Mesenchymal stem cell (in vitro differentiated cells and primary cell): ENCODE data around the gene PRKG1.

Experiments
- DNase-seq: peaks from one replicate; pipeline ENCODE4 v3.0.0-alpha.2; 2013
- H2AFZ ChIP-seq: one replicate; pipeline ENCODE4 v1.6.1; 2013; ENCODE audit warnings: low read depth, mild to moderate bottlenecking, control low read depth, inconsistent platforms, low read length, moderate library complexity
- H2AK5ac ChIP-seq: 2 replicates; pipeline ENCODE4 v1.6.1; 2013; ENCODE audit warnings: low read length, moderate library complexity, mild to moderate bottlenecking, inconsistent platforms; ENCODE audit not compliant: severe bottlenecking
- H2BK120ac ChIP-seq: one replicate; pipeline ENCODE4 v1.6.1; 2013; ENCODE audit warnings: low read depth, mild to moderate bottlenecking, inconsistent platforms, low read length, moderate library complexity
- H2BK12ac ChIP-seq, 2 experiments: one replicate each; pipeline ENCODE4 v1.6.1; 2013; ENCODE audit warnings: inconsistent platforms in 2 of 2, low read length in 2 of 2, mild to moderate bottlenecking in 2 of 2, moderate library complexity in 2 of 2, control low read depth in 1 of 2
- H2BK15ac ChIP-seq: one replicate; pipeline ENCODE4 v1.6.1; 2013; ENCODE audit warnings: mild to moderate bottlenecking, low read depth, inconsistent platforms; ENCODE audit not compliant: poor library complexity, severe bottlenecking
- H2BK5ac ChIP-seq: 2 replicates; pipeline ENCODE4 v1.6.1; 2013; ENCODE audit warnings: low read depth, mild to moderate bottlenecking, low read length, control low read depth, inconsistent platforms; ENCODE audit not compliant: poor library complexity, severe bottlenecking
- H3K14ac ChIP-seq, 2 experiments: one replicate each; pipeline ENCODE4 v1.6.1; 2013; ENCODE audit warnings: inconsistent platforms in 2 of 2, low read length in 2 of 2, control low read depth in 1 of 2, mild to moderate bottlenecking in 1 of 2, moderate library complexity in 1 of 2
- H3K18ac ChIP-seq, 2 experiments: one replicate each; pipeline ENCODE4 v1.6.1; 2013; ENCODE audit warnings: inconsistent platforms in 2 of 2, low read length in 2 of 2, control low read depth in 1 of 2, low read depth in 1 of 2, mild to moderate bottlenecking in 1 of 2
- H3K23ac ChIP-seq, 2 experiments: one replicate each; pipeline ENCODE4 v1.6.1; 2013; ENCODE audit warnings: inconsistent platforms in 2 of 2, low read length in 2 of 2, mild to moderate bottlenecking in 2 of 2, moderate library complexity in 2 of 2, control low read depth in 1 of 2
- H3K27ac ChIP-seq: 2 replicates; pipeline ENCODE4 v1.5.1; 2013; ENCODE audit warnings: mild to moderate bottlenecking, moderate library complexity, low read length, control low read depth, inconsistent platforms; ENCODE audit not compliant: poor library complexity, severe bottlenecking
- H3K27me3 ChIP-seq, 2 experiments: 2 replicates each; pipeline versions ENCODE4 v1.6.1 to v1.7.0; 2013; ENCODE audit warnings: low read length in 2 of 2, mild to moderate bottlenecking in 2 of 2, moderate library complexity in 2 of 2, control low read depth in 1 of 2, inconsistent platforms in 1 of 2; ENCODE audit not compliant: control insufficient read depth in 1 of 2, insufficient read depth in 1 of 2
- H3K36me3 ChIP-seq, 2 experiments: 2 replicates each; pipeline versions ENCODE4 v1.6.1 to v1.7.0; 2013; ENCODE audit warnings: low read length in 2 of 2, control low read depth in 1 of 2, inconsistent platforms in 1 of 2, low read depth in 1 of 2, mild to moderate bottlenecking in 1 of 2; ENCODE audit not compliant: insufficient read depth in 2 of 2, control insufficient read depth in 1 of 2
- H3K4ac ChIP-seq, 2 experiments: one replicate each; pipeline ENCODE4 v1.6.1; 2013; ENCODE audit warnings: inconsistent platforms in 2 of 2, low read length in 2 of 2, mild to moderate bottlenecking in 2 of 2, moderate library complexity in 2 of 2, control low read depth in 1 of 2, low read depth in 1 of 2
- H3K4me1 ChIP-seq: 2 replicates; pipeline ENCODE4 v1.6.1; 2013; ENCODE audit warnings: low read depth, low read length, control low read depth; ENCODE audit not compliant: control insufficient read depth, insufficient read depth
- H3K4me2 ChIP-seq: 2 replicates; pipeline ENCODE4 v1.6.1; 2013; ENCODE audit warnings: low read length, mild to moderate bottlenecking, inconsistent platforms; ENCODE audit not compliant: poor library complexity, severe bottlenecking
- H3K4me3 ChIP-seq, 2 experiments: 2 replicates each; pipeline versions ENCODE4 v1.5.1 to v1.7.0; 2013; ENCODE audit warnings: low read length in 2 of 2, mild to moderate bottlenecking in 2 of 2, control low read depth in 1 of 2, low read depth in 1 of 2; ENCODE audit not compliant: insufficient read depth in 1 of 2
- H3K79me1 ChIP-seq: replicated peaks from 2 replicates; pipeline ENCODE4 v1.6.1; 2013; ENCODE audit warnings: mild to moderate bottlenecking, control low read depth, low read length, inconsistent platforms; ENCODE audit not compliant: poor library complexity, severe bottlenecking
- H3K9ac ChIP-seq: 2 replicates; pipeline ENCODE4 v1.7.0; 2013; ENCODE audit warnings: mild to moderate bottlenecking, low read length, moderate library complexity
- H3K9me3 ChIP-seq: 2 replicates; pipeline ENCODE4 v1.7.0; 2013; ENCODE audit warnings: mild to moderate bottlenecking, low read length; ENCODE audit not compliant: control insufficient read depth
- H4K8ac ChIP-seq: one replicate; pipeline ENCODE4 v1.6.1; 2013; ENCODE audit warnings: inconsistent platforms, mild to moderate bottlenecking, low read length, moderate library complexity
- H4K91ac ChIP-seq: one replicate; pipeline ENCODE4 v1.6.1; 2013; ENCODE audit warnings: mild to moderate bottlenecking, low read length, inconsistent platforms
- WGBS: methylation state at CpG from one replicate; pipeline ENCODE4 v1.1.7; 2013; ENCODE audit warnings: mixed read lengths; 5-methylcytosine and 5-hydroxymethylcytosine counted together

PRKG1 gene

GRCh38 chr10:51789118-51789517, 714.8 kb downstream of the PRKG1 start:
- Histone ChIP-seq H3K27me3 (no peaks in the 10 kb centered on the region), H2AK5ac (no peak overlapping the region), H3K36me3 (no peaks in the 10 kb centered on the region), H3K4me2 (no peak overlapping the region), H3K79me1 (no peaks in the 10 kb centered on the region), H2BK15ac (no peak overlapping the region), H3K18ac (no peak overlapping the region), H3K4me3 (no peak overlapping the region), H3K23ac (no peak overlapping the region), H3K9ac (no peak overlapping the region), H4K91ac (no peak overlapping the region), H3K4me1 (no peaks in the 10 kb centered on the region), H3K14ac (no peak overlapping the region), H3K4ac (no peak overlapping the region), H2BK5ac (no peak overlapping the region), H2BK120ac (no peak overlapping the region), H2BK12ac (no peak overlapping the region), H3K27ac (no peak overlapping the region), H4K8ac (no peak overlapping the region), H2AFZ (no peak overlapping the region), H3K9me3 (peaks cover 5% of the 10 kb centered on the region)
- no peak for DNase-seq
- 100% methylated on average over 1 of the region's 1 CpG for WGBS

GRCh38 chr10:51789903-51790302, 715.6 kb downstream of the PRKG1 start:
- Histone ChIP-seq H3K23ac (no peak overlapping the region), H3K14ac (no peak overlapping the region), H2BK12ac (no peak overlapping the region), H2BK120ac (no peak overlapping the region), H4K8ac (no peak overlapping the region), H2BK5ac (no peak overlapping the region), H2AK5ac (no peak overlapping the region), H3K36me3 (no peaks in the 10 kb centered on the region), H3K79me1 (no peaks in the 10 kb centered on the region), H3K4ac (no peak overlapping the region), H3K9ac (no peak overlapping the region), H2BK15ac (no peak overlapping the region), H3K4me2 (no peak overlapping the region), H3K27ac (no peak overlapping the region), H3K4me1 (no peaks in the 10 kb centered on the region), H3K18ac (no peak overlapping the region), H3K9me3 (peaks cover 5% of the 10 kb centered on the region), H3K4me3 (no peak overlapping the region), H4K91ac (no peak overlapping the region), H2AFZ (no peak overlapping the region), H3K27me3 (no peaks in the 10 kb centered on the region)
- 88% methylated on average over 4 of the region's 4 CpGs for WGBS
- no peak for DNase-seq

- no peak overlapping the region for H2BK15ac ChIP-seq
- no peaks in the 10 kb centered on the region for H3K79me1 ChIP-seq
- H2AK5ac ChIP-seq, result no peak overlapping the region
- no peak overlapping the region for H3K27ac ChIP-seq
- H2BK12ac ChIP-seq, result no peak overlapping the region
- no peak overlapping the region for H2AFZ ChIP-seq
- no peak overlapping the region for H2BK5ac ChIP-seq
- H3K9ac ChIP-seq, result no peak overlapping the region
- H3K18ac ChIP-seq, result no peak overlapping the region
- H3K36me3 ChIP-seq, result no peaks in the 10 kb centered on the region
- H3K9me3 ChIP-seq, result peaks cover 5% of the 10 kb centered on the region
- H3K14ac ChIP-seq, result no peak overlapping the region
- H3K4ac ChIP-seq, result no peak overlapping the region
- H4K8ac ChIP-seq, result no peak overlapping the region
- H3K27me3 ChIP-seq, result no peaks in the 10 kb centered on the region
- H3K4me1 ChIP-seq, result no peaks in the 10 kb centered on the region
- DNase-seq, result no peak
- no peak overlapping the region for H2BK120ac ChIP-seq
- no peak overlapping the region for H3K23ac ChIP-seq
- no peak overlapping the region for H3K4me2 ChIP-seq
- no peak overlapping the region for H3K4me3 ChIP-seq
- H4K91ac ChIP-seq, result no peak overlapping the region
These were observed 718.4 kb downstream of the PRKG1 start for GRCh38 chr10:51792678-51793077.

GRCh38 chr10:51800121-51800520, 725.8 kb downstream of the PRKG1 start:
- no peaks in the 10 kb centered on the region for H3K9me3 ChIP-seq
- H2BK120ac ChIP-seq, result no peak overlapping the region
- H4K91ac ChIP-seq, result no peak overlapping the region
- H3K18ac ChIP-seq, result no peak overlapping the region
- H2BK15ac ChIP-seq, result no peak overlapping the region
- no peak overlapping the region for H3K4me2 ChIP-seq
- no peak overlapping the region for H3K14ac ChIP-seq
- H4K8ac ChIP-seq, result no peak overlapping the region
- no peaks in the 10 kb centered on the region for H3K27me3 ChIP-seq
- no peaks in the 10 kb centered on the region for H3K79me1 ChIP-seq
- no peak overlapping the region for H3K9ac ChIP-seq
- H3K36me3 ChIP-seq, result no peaks in the 10 kb centered on the region
- no peak overlapping the region for H2AFZ ChIP-seq
- no peak overlapping the region for H2AK5ac ChIP-seq
- no peak overlapping the region for H2BK12ac ChIP-seq
- WGBS, result 95% methylated on average over 2 of the region's 3 CpGs
- no peak overlapping the region for H3K23ac ChIP-seq
- H3K27ac ChIP-seq, result no peak overlapping the region
- no peak overlapping the region for H3K4me3 ChIP-seq
- no peak for DNase-seq
- no peak overlapping the region for H3K4ac ChIP-seq
- no peaks in the 10 kb centered on the region for H3K4me1 ChIP-seq
- no peak overlapping the region for H2BK5ac ChIP-seq
